NCI-H187 treated with DMSO at 0.1 percent for 48 hours (cell line): ENCODE data around the gene TKTL2.
A peak's percentile ranks its signal among the peaks of the same experiment; 100 is the strongest.

Experiments
- DNase-seq: peaks from one replicate; lab custom pipeline; 2025; lab: John Stamatoyannopoulos, UW

The TKTL2 gene

GRCh38 chr4:163473576-163473975 lies at the start of gene TKTL2:
Gene TKTL2 (minus strand): TSS chr4:163473754. CDS start chr4:163473734, 20 bp downstream.
- DNase-seq, result no peak

GRCh38 chr4:163515198-163515597 lies 41.6 kb upstream of the TKTL2 start:
- DNase-seq, result no peak

- DNase-seq, result no peak
Measured at GRCh38 chr4:163505374-163505773, 31.8 kb upstream of the TKTL2 start.

GRCh38 chr4:163500586-163500985 lies 27.0 kb upstream of the TKTL2 start:
- no peak for DNase-seq

- DNase-seq, result no peak
Measured at GRCh38 chr4:163495900-163496299, 22.3 kb upstream of the TKTL2 start.

- DNase-seq, result peak; percentile 6
Measured at GRCh38 chr4:163494360-163495241, 21.0 kb upstream of the TKTL2 start, which contains the start of gene TMA16. Gene TMA16 (plus strand): TSS chr4:163494690. CDS start chr4:163494802, 112 bp downstream.

GRCh38 chr4:163493643-163494359 lies 20.2 kb upstream of the TKTL2 start:
- no peak for DNase-seq

GRCh38 chr4:163492951-163493504 lies 19.5 kb upstream of the TKTL2 start:
- no peak for DNase-seq

GRCh38 chr4:163489929-163490328 lies 16.4 kb upstream of the TKTL2 start:
- no peak for DNase-seq

- no peak for DNase-seq
Measured at GRCh38 chr4:163486321-163486720, 12.8 kb upstream of the TKTL2 start.

GRCh38 chr4:163485589-163485988 lies 12.0 kb upstream of the TKTL2 start:
- DNase-seq, result no peak

GRCh38 chr4:163484906-163485305 lies 11.4 kb upstream of the TKTL2 start:
- no peak for DNase-seq

GRCh38 chr4:163482190-163482589 lies 8.6 kb upstream of the TKTL2 start:
- DNase-seq, result no peak

GRCh38 chr4:163476761-163477438 lies 3.3 kb upstream of the TKTL2 start:
- no peak for DNase-seq

- DNase-seq, result no peak
Measured at GRCh38 chr4:163474027-163474426, 473 bp upstream of the TKTL2 start.

GRCh38 chr4:163473130-163473529 lies 424 bp downstream of the TKTL2 start:
- no peak for DNase-seq

GRCh38 chr4:163470391-163470790 lies 3.2 kb downstream of the TKTL2 start:
- no peak for DNase-seq

GRCh38 chr4:163467082-163467770 lies 6.3 kb downstream of the TKTL2 start:
- DNase-seq, result no peak

GRCh38 chr4:163462556-163462955 lies 11.0 kb downstream of the TKTL2 start:
- no peak for DNase-seq

- DNase-seq, result no peak
Measured at GRCh38 chr4:163448540-163449203, 24.9 kb downstream of the TKTL2 start.

GRCh38 chr4:163447481-163447880 lies 26.1 kb downstream of the TKTL2 start:
- no peak for DNase-seq
